Neuron (in vitro differentiated cells): ENCODE measurements around the gene SNRNP35.
"Not testable (repeated sequence)": the region's sequence is repeated elsewhere in the genome, so short reads cannot be mapped to it uniquely, and the experiment has no call there.

ENCODE experiments used
- H2AFZ ChIP-seq: one replicate; pipeline ENCODE4 v1.6.1; 2013; ENCODE audit warnings: low read depth, mild to moderate bottlenecking, inconsistent platforms, low read length, moderate library complexity
- H3K27me3 ChIP-seq: one replicate; pipeline ENCODE4 v1.6.1; 2013; ENCODE audit warnings: low read length; ENCODE audit not compliant: insufficient read depth
- H3K36me3 ChIP-seq: one replicate; pipeline ENCODE4 v1.6.1; 2013; ENCODE audit warnings: low read length; ENCODE audit not compliant: insufficient read depth
- H3K4me1 ChIP-seq: one replicate; pipeline ENCODE4 v1.6.1; 2013; ENCODE audit warnings: low read length; ENCODE audit not compliant: insufficient read depth
- H3K4me3 ChIP-seq: 2 replicates; pipeline ENCODE4 v1.5.1; 2013; ENCODE audit warnings: mild to moderate bottlenecking, low read length, moderate library complexity
- H3K9me3 ChIP-seq: one replicate; pipeline ENCODE4 v1.6.1; 2013; ENCODE audit warnings: low read length

The SNRNP35 gene

DNA sequence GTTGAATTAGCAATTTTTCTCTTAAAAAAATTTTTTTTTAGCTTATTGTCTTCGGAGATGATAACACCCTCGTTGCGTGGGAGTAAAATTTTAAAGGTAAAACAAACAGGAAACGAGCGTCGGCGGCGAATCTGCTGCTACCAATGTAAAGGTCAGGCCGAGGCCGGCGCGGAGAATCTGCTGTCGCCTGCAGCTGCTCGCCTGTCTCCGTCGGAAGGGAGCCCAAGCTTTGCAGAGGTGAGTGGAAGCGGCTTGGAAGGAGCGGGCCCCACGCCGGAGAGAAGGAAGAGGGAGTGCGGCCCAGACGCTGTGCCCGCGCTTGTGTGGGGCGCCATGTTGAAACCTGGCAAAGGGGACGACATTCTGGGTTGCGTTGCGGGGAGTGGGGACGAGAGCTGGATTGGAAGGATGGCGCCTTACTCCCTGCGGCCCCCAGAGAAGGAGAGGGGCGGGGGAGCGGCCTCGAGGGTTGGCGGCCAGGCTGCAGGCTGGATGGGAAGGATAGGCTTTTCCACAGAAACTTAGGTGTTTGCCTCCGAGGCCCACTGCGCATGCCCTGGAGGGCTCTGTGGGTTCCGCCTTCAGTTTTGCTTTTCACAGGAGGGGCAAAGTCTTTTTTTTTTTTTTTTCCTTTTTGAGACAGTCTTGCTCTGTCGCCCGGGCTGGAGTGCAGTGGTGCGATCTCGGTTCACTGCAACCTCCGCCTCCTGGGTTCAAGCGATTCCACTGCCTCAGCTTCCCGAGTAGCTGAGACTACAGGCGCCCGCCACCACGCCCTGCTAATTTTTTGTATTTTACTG lies at the start of gene SNRNP35:
TSS of gene SNRNP35 (plus strand) at position 160 of the 800 bp plus-strand sequence. CDS start 7,402 bp downstream, outside the sequence.
- Histone ChIP-seq H2AFZ (peak within 1 kb of the TSS; percentile 61), H3K4me1 (peaks cover 4% of the 10 kb centered on the region), H3K27me3 (no peaks in the 10 kb centered on the region), H3K36me3 (no peaks in the 10 kb centered on the region), H3K9me3 (no peaks in the 10 kb centered on the region), H3K4me3 (peak within 1 kb of the TSS; percentile 90)

- not testable (repeated sequence) for H3K9me3 ChIP-seq, H2AFZ ChIP-seq, H3K27me3 ChIP-seq, H3K4me1 ChIP-seq, H3K4me3 ChIP-seq
- H3K36me3 ChIP-seq: peaks cover 27% of the 10 kb centered on the region
Measured at GRCh38 chr12:123408619-123409018, 49.3 kb upstream of the SNRNP35 start.

GRCh38 chr12:123409284-123410040 lies 48.5 kb upstream of the SNRNP35 start:
- not testable (repeated sequence) for H3K4me1 ChIP-seq, H2AFZ ChIP-seq, H3K4me3 ChIP-seq, H3K9me3 ChIP-seq, H3K27me3 ChIP-seq
- peaks cover 19% of the 10 kb centered on the region for H3K36me3 ChIP-seq

GRCh38 chr12:123410041-123410412 lies 47.9 kb upstream of the SNRNP35 start:
- Histone ChIP-seq H3K9me3 (no peaks in the 10 kb centered on the region), H3K4me3 (no peak overlapping the region), H3K36me3 (peaks cover 15% of the 10 kb centered on the region), H3K27me3 (no peaks in the 10 kb centered on the region), H3K4me1 (no peaks in the 10 kb centered on the region), H2AFZ (no peak overlapping the region)

DNA sequence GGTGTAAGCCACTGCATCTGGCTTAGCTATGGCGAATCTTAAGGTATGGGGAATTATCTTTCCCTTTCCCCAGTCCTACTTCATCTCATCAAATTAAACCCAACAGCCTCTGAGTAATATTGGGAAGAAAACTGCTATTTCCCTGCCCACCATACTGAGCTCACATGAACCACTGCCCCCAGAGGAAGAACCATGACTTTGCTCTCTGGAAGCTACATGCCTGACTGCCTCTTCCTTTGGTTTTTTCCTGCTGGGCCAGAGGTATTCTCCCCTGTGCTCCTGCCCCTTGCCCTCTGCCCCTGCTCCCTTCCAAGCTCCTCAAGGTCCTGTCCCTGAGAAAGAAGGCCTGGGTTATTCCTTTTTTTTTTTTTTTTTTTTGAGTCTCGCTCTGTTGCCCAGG lies 36.6 kb upstream of the SNRNP35 start:
- Histone ChIP-seq H3K27me3 (no peaks in the 10 kb centered on the region), H2AFZ (no peak overlapping the region), H3K36me3 (no peaks in the 10 kb centered on the region), H3K4me3 (no peak overlapping the region), H3K4me1 (no peaks in the 10 kb centered on the region), H3K9me3 (no peaks in the 10 kb centered on the region)

DNA sequence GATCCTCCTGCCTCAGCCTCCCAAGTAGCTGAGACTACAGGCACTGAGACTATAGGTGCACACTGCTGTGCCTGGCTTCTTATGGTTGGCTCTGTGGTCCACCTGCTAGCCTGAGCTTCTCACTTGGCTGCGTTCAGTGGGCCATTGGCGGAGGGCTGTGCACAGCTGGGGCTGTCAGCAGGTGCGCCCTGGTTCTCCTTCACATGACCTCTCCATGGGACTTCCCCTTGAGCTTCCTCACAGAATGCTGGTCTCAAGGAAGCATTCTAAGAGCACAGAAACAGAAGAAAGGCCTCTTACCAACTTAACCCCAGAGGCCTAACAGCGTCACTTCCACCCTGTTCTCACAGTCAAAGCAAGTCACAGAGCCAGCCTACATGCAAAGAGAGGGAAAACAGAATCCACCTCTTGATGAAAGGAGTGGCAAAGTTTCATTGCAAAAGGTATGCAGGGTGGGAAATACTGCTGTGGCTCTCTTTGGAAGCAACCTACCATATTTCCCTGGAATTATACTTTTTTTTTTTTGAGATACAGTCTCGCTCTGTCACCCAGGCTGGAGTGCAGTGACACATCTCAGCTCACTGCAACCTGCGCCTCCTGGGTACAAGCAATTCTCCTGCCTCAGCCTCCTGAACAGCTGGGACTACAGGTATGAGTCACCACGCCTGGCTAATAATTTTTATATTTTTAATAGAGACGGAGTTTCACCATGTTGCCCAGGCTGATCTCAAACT lies 30.7 kb upstream of the SNRNP35 start:
- H3K4me3 ChIP-seq: no peak overlapping the region
- no peak overlapping the region for H2AFZ ChIP-seq
- H3K27me3 ChIP-seq: no peaks in the 10 kb centered on the region
- H3K9me3 ChIP-seq: no peaks in the 10 kb centered on the region
- H3K36me3 ChIP-seq: no peaks in the 10 kb centered on the region
- H3K4me1 ChIP-seq: no peaks in the 10 kb centered on the region

DNA sequence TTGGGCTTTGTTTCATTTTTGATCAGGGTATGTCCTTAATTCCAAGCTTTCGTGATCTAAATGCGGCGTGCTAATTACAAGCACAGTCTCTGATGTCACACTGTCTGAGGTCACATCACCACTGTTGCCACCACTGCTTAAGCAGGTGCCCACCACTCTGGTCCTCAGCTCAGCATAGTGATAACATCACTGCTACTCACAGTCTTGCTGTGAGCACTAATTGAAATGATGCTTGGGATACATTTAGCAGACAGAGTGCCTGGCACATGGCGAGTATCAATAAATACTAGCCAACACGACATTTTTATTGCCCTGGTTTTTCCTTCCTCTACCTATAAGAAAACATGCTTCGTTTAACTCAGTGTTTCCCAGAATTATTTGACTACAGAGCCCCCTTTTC lies 29.3 kb upstream of the SNRNP35 start:
- Histone ChIP-seq H3K4me3 (no peak overlapping the region), H3K36me3 (no peaks in the 10 kb centered on the region), H2AFZ (no peak overlapping the region), H3K9me3 (no peaks in the 10 kb centered on the region), H3K27me3 (no peaks in the 10 kb centered on the region), H3K4me1 (no peaks in the 10 kb centered on the region)

DNA sequence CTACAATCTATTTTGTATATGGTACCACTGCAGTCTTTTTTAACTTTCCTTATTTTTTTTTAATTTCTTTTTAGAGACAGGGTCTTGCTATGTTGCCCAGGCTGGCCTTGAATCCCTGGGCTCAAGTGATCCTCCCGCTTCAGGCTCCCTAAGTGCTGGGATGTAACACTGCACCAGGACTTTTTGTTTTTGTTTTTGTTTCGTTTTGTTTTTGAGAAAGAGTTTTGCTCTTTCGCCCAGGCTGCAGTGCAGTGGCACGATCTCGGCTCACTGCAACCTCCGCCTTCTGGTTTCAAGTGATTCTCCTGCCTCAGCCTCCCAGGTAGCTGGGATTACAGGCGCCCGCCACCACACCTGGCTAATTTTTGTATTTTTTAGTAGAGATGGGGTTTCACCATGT lies 28.8 kb upstream of the SNRNP35 start:
- not testable (repeated sequence) for H3K9me3 ChIP-seq, H3K4me3 ChIP-seq, H3K27me3 ChIP-seq, H3K4me1 ChIP-seq, H3K36me3 ChIP-seq, H2AFZ ChIP-seq

DNA sequence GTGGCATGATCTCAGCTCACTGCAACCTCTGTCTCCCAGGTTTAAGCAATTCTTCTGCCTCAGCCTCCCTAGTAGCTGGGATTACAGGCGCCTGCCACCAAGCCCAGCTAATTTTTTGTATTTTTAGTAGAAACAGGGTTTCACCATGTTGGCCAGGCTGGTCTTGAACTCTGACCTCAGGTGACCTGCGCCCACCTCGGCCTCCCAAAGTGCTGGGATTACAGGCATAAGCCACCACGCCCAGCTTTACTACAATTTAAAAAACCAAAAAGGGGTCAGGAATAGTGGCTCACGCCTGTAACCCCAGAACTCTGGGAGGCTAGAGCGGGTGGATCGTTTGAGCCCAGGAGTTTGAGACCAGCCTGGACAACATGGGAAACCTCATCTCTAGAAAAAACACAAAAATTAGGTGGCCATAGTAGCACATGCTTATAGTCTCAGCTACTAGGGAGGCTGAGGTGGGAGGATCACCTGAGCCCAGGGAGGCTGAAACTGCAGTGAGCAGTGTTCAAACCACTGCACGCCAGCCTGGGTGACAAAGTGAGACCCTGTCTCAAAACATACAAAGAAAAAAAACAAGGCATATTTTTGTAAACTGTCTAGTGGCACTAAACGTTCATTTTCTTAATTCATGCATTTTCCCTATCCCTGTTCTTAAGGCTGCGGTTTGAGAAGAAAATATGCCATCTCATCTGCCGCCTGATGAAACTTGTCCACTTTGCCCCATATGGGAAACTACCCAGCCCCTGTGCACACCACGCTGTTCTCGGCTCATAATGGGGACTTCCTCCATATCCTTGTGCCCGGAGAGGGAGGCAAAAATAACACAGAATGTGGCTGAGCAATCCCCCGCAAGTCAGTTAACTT lies 25.8 kb upstream of the SNRNP35 start:
- H3K27me3 ChIP-seq, H3K4me1 ChIP-seq, H2AFZ ChIP-seq, H3K9me3 ChIP-seq, H3K4me3 ChIP-seq, H3K36me3 ChIP-seq: not testable (repeated sequence)

- H3K4me1 ChIP-seq: peaks cover 4% of the 10 kb centered on the region
- H3K9me3 ChIP-seq: no peaks in the 10 kb centered on the region
- H3K4me3 ChIP-seq: no peak overlapping the region
- no peaks in the 10 kb centered on the region for H3K27me3 ChIP-seq
- no peaks in the 10 kb centered on the region for H3K36me3 ChIP-seq
- H2AFZ ChIP-seq: no peak overlapping the region
Measured at GRCh38 chr12:123433615-123434014, 24.3 kb upstream of the SNRNP35 start.

- no peaks in the 10 kb centered on the region for H3K27me3 ChIP-seq
- peak overlapping the region; percentile 82 for H3K4me3 ChIP-seq
- peak overlapping the region; percentile 98 for H2AFZ ChIP-seq
- no peaks in the 10 kb centered on the region for H3K36me3 ChIP-seq
- no peaks in the 10 kb centered on the region for H3K9me3 ChIP-seq
- H3K4me1 ChIP-seq: peaks cover 4% of the 10 kb centered on the region
Measured at GRCh38 chr12:123435636-123436016, 22.3 kb upstream of the SNRNP35 start.

- no peaks in the 10 kb centered on the region for H3K9me3 ChIP-seq
- H2AFZ ChIP-seq: peak within 1 kb of the TSS; percentile 98
- no peaks in the 10 kb centered on the region for H3K36me3 ChIP-seq
- no peaks in the 10 kb centered on the region for H3K27me3 ChIP-seq
- H3K4me1 ChIP-seq: peaks cover 4% of the 10 kb centered on the region
- peak within 1 kb of the TSS; percentile 82 for H3K4me3 ChIP-seq
Measured at GRCh38 chr12:123436017-123436964, 21.6 kb upstream of the SNRNP35 start, which contains the start of gene RILPL2. TSS of gene RILPL2 (minus strand) at chr12:123436684. CDS start at chr12:123436420, 264 bp downstream.
